Measurements from ENCODE around the gene ST6GALNAC1. TPM values are rescaled to one million over a fixed set of nuclear protein-coding genes. Genes with fewer than 3 reads are reported as not detected.

ST6GALNAC1 gene
- total RNA-seq, 4 donors from 2014 or later, result 121 to 281 (median 182) TPM

DNA sequence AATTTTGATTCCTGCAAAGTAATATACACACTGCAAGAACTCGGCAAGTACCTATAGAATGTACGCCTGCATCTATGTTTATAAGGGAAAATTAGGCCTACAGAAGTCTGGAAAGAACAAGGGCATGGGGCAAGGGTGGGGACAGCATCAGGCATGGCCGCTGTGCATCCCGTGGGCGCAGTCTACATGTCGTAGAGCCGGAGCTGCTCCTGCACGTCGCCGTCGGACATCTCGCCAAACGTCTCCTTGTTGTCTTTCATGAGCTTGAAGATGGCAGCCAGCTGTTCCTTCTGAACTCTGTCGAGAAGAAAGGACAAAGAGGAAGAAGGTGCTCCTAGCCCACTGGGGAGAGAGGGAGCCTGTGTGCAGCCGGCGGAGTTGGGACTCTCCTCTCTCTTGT lies 33.8 kb upstream of the ST6GALNAC1 start:
- intact Hi-C loops (cut with DNase I; ENCODE audit: low total_unique reads), result no loop called here

DNA sequence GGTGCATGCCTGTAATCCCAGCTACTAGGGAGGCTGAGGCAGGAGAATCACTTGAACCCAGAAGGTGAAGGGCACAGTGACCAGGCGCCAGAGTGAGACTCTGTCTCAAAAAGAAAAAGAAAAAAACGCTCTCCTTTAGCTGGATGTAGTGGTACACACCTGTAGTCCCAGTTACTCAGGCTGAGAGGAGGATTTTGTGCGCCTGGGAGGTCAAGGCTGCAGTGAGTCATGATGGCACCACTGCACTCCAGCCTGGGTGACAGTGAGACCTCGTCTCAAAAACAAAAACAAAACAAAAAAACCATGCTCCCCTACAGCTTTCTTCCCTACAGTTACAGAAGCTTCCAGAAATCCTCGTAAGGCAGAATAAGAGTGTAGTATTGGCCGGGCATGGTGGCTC lies 33.1 kb upstream of the ST6GALNAC1 start:
- WGBS, 2 donors (ENCODE audit: low coverage in 1 of 2), result 84 to 88% methylated on average over 5 to 6 of the region's 6 CpGs
- Histone ChIP-seq H3K36me3 (no peaks in the 10 kb centered on the region), H3K27ac (peak overlapping the region in 2 of 4 donors; percentile 56 to 78), H3K4me1 (peaks cover 16 to 45% (median 33%) of the 10 kb centered on the region in 4 donors), H3K27me3 (no peaks in the 10 kb centered on the region), H3K9me3 (no peaks in the 10 kb centered on the region), H3K4me3 (no peak overlapping the region)
- DNase-seq, result no peak
- intact Hi-C loops (cut with DNase I; ENCODE audit: low total_unique reads) (no loop called here), in situ Hi-C loops (cut with MboI; ENCODE audit: low pct_ligation_motif_present in 1 of 4, low pct_unique_long_range_greater_than_20kb in 1 of 4, low sequenced_read_pairs in 3 of 4) (no loop called here)
- no peak for TF ChIP-seq POLR2A (IDR thresholded peaks at IDR 0.05)
- no peak for TF ChIP-seq POLR2AphosphoS5 (IDR thresholded peaks at IDR 0.05)
- TF ChIP-seq, protein P1, sequence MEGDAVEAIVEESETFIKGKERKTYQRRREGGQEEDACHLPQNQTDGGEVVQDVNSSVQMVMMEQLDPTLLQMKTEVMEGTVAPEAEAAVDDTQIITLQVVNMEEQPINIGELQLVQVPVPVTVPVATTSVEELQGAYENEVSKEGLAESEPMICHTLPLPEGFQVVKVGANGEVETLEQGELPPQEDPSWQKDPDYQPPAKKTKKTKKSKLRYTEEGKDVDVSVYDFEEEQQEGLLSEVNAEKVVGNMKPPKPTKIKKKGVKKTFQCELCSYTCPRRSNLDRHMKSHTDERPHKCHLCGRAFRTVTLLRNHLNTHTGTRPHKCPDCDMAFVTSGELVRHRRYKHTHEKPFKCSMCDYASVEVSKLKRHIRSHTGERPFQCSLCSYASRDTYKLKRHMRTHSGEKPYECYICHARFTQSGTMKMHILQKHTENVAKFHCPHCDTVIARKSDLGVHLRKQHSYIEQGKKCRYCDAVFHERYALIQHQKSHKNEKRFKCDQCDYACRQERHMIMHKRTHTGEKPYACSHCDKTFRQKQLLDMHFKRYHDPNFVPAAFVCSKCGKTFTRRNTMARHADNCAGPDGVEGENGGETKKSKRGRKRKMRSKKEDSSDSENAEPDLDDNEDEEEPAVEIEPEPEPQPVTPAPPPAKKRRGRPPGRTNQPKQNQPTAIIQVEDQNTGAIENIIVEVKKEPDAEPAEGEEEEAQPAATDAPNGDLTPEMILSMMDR (IDR thresholded peaks at IDR 0.05), result no peak
- no peak for TF ChIP-seq EP300 (IDR thresholded peaks at IDR 0.05; ENCODE audit: low read depth)

More for the DNA sequence above, 33.8 kb upstream of the ST6GALNAC1 start:
- Histone ChIP-seq H3K36me3 (no peaks in the 10 kb centered on the region), H3K4me1 (peaks cover 22 to 49% (median 33%) of the 10 kb centered on the region in 4 donors), H3K27me3 (no peaks in the 10 kb centered on the region), H3K9me3 (no peaks in the 10 kb centered on the region), H3K27ac (peak overlapping the region; percentile 56 to 78 (median 66)), H3K4me3 (no peak overlapping the region)
- TF ChIP-seq POLR2AphosphoS5 (IDR thresholded peaks at IDR 0.05), result no peak
- TF ChIP-seq, protein P1 (IDR thresholded peaks at IDR 0.05), result no peak
- TF ChIP-seq POLR2A (IDR thresholded peaks at IDR 0.05), result no peak
- no peak for TF ChIP-seq EP300 (IDR thresholded peaks at IDR 0.05; ENCODE audit: low read depth)
- 78 to 89% methylated on average over 4 to 16 of the region's 16 CpGs for WGBS, 2 donors (ENCODE audit: low coverage in 1 of 2)
- in situ Hi-C loops (cut with MboI; ENCODE audit: low pct_ligation_motif_present in 1 of 4, low pct_unique_long_range_greater_than_20kb in 1 of 4, low sequenced_read_pairs in 3 of 4), result no loop called here
- DNase-seq, result no peak

DNA sequence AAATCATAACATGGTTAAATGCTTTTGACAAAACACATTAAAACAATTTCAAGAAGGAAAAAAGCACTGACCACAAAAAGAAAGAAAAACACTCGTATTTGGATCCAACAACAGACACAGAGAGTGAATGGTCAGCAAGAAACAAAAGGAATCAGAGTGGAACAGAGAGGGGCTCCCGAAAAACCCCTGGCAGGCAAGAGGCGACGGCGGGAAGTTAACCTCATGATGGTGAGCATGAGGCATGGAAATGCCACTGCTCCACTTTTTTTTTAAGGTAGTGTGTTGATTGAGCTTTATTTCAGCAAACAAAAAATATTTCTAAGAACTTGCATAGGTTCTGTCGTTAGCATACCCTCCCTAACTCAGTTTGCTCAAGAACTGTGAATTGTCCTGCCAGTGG lies 32.1 kb upstream of the ST6GALNAC1 start:
- intact Hi-C loops (cut with DNase I; ENCODE audit: low total_unique reads), result no loop called here
- no peak for TF ChIP-seq POLR2AphosphoS5 (IDR thresholded peaks at IDR 0.05)
- TF ChIP-seq POLR2A (IDR thresholded peaks at IDR 0.05), result no peak
- TF ChIP-seq EP300 (IDR thresholded peaks at IDR 0.05; ENCODE audit: low read depth), result no peak
- TF ChIP-seq, protein P1 (IDR thresholded peaks at IDR 0.05), result no peak
- DNase-seq, result no peak

DNA sequence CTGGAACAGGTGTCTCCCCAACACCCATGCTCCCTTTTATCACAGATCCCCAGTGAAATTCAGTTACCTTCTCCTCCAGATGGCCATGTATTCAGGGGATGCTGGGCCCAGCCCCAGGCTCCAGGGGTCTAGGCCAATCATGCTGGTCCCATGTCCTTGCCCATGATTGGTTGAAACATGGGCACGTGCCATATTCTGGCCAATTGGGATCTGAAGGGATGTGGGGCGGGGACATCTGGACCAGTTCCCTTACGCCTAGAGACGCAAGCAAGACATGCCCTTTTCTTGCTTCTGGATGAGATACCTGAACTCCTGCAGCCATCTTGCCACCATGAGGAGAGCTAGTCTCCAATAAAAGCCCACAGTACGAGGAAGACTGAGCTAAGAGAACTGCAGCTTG lies 31.0 kb upstream of the ST6GALNAC1 start:
- H3K36me3 ChIP-seq, result no peaks in the 10 kb centered on the region
- H3K9me3 ChIP-seq, result no peaks in the 10 kb centered on the region
- no peak for TF ChIP-seq POLR2AphosphoS5 (IDR thresholded peaks at IDR 0.05)
- TF ChIP-seq, protein P1 (IDR thresholded peaks at IDR 0.05), result no peak
- no peak for TF ChIP-seq EP300 (IDR thresholded peaks at IDR 0.05; ENCODE audit: low read depth)
- TF ChIP-seq POLR2A (IDR thresholded peaks at IDR 0.05), result no peak
- H3K27me3 ChIP-seq, result no peaks in the 10 kb centered on the region
- peak overlapping the region in 2 of 4 donors; percentile 89 to 96 for H3K27ac ChIP-seq
- DNase-seq, result no peak
- 96% methylated on average over 5 of the region's 5 CpGs; no CpG with 5 or more reads in 1 of the 2 donors for WGBS, 2 donors (ENCODE audit: low coverage in 1 of 2)
- intact Hi-C loops (cut with DNase I; ENCODE audit: low total_unique reads), result no loop called here
- peaks cover 10 to 49% (median 36%) of the 10 kb centered on the region in 4 donors for H3K4me1 ChIP-seq
- in situ Hi-C loops (cut with MboI; ENCODE audit: low pct_ligation_motif_present in 1 of 4, low pct_unique_long_range_greater_than_20kb in 1 of 4, low sequenced_read_pairs in 3 of 4), result no loop called here
- H3K4me3 ChIP-seq, result no peak overlapping the region

More for the DNA sequence above, 32.1 kb upstream of the ST6GALNAC1 start:
- H3K9me3 ChIP-seq, result no peaks in the 10 kb centered on the region
- WGBS, 2 donors (ENCODE audit: low coverage in 1 of 2), result 85 to 91% methylated on average over 6 of the region's 6 CpGs
- in situ Hi-C loops (cut with MboI; ENCODE audit: low pct_ligation_motif_present in 1 of 4, low pct_unique_long_range_greater_than_20kb in 1 of 4, low sequenced_read_pairs in 3 of 4), result no loop called here
- peaks cover 12 to 43% (median 34%) of the 10 kb centered on the region in 4 donors for H3K4me1 ChIP-seq
- no peaks in the 10 kb centered on the region for H3K36me3 ChIP-seq
- no peak overlapping the region for H3K4me3 ChIP-seq
- no peaks in the 10 kb centered on the region for H3K27me3 ChIP-seq
- no peak overlapping the region for H3K27ac ChIP-seq

Data from transverse colon (tissue), 4 donors.